Activated CD4-positive, CD25-positive, alpha-beta regulatory T cell (primary cell): ENCODE data around the gene CHRNA7.
"Not testable (repeated sequence)": the region's sequence is repeated elsewhere in the genome, so short reads cannot be mapped to it uniquely, and the experiment has no call there.

Experiments
- DNase-seq, 4 experiments: peaks; one replicate each; lab custom pipeline; 2025; lab: John Stamatoyannopoulos, UW

CHRNA7 gene

DNA sequence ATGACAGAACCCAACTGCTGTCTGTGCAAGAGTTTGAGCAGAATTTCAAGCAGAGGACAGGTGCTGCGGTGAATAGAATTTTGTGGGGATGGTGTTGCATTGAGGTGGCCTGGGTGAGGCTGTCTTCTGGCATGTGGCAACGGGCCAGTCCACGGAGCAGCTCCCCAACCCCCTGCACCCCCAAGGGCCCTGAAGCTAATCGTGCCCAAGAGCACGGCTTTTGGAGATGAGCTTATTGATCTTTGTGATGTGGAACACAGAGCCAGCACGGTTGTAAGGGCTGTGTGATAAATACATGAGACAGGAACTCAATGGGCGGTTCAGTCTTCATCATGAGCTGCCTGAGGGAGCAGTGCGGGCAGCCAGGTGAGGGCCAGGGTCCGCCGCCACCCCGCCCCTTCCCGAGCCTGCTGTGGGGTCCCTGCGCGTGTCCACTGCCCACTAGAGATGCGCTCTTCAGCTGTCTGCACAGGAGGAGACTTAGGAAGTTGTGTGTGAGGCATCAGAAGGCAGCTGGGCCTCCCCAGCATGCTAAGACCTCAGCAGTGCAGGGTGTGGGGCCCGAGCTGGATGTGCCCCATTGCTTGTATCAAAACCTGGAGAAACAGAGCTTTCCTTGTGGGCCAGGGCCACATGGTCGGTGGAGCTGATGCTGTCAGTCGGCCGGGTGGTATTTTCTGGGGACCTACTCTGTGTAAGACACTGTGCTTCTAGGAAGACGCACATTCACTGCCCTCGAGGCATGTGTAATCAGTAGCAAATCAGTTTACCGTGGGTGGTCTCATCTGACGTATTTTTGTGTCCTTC is 90.5 kb downstream of the CHRNA7 start:
- no peak for DNase-seq

DNA sequence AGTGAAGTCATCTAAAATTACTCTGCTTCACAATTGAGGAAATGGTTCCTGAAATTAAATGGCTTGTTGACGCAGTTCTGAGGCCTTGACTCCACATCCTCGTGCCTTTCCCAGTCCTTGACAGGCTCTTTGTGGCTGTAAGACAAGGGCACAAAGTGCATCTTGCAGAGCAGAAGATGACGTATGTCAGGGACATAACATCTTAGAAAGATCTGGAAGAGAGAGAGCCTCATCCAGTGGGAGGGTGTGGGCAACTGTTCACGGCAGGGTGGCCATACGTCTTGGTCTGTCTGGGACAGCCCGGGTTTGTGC is 91.0 kb downstream of the CHRNA7 start:
- DNase-seq = no peak

DNA sequence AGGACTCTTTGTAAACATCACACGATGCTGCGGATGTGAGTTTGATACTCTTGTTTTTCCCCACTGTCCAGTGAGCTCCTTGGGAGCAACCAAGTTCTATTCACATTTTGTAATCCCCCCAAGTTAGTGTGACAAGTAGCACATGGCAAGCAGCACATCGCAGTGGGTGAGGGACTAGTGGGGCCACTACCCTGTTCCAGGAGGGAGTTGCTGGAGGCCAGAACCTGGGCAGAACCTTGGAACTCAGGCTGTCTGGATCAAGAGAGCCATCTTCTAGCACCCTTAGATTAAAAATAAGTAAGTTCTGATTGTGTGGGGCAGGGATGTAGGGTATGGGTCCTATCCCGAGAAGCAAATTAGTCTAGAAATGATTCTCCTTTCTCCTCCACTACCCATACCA is 91.7 kb downstream of the CHRNA7 start:
- no peak for DNase-seq

DNA sequence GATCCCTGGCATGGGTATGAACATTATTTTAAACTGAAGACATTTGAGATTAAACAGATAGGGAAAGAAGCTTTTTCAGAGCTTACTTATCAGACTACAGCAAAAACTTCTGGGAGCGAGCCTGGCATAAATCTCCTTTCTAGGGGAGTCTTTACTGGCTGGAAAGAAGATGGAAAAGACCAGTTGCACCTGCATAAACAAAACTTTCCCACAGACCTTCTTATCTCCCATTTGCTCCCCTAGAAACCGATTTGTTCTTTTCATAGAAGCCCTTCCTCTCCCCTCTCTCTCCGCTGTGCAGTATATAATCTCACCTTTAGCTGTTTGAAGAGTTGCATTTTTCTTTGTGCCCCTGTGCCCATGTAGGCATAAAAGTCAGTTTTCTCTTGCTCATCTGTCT is 93.2 kb downstream of the CHRNA7 start:
- DNase-seq = no peak

DNA sequence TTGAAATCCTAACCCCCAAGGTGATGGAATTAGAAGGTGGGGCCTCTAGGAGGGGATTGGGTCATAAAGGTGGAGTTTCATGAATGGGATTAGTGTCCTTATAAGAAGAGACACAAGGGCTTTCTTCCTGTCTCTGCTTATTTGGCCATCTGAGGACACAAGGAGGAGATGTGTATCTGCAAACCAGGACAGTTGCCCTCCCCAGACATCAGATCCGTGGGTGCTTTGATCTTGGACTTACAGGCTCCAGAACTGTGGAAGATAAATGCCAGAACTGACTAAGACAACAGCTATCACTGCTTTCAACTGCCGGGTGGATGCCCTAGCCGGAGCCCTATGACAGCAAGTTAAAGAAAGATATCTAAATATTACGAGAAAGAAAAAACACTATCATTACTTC is 94.4 kb downstream of the CHRNA7 start:
- no peak for DNase-seq

DNA sequence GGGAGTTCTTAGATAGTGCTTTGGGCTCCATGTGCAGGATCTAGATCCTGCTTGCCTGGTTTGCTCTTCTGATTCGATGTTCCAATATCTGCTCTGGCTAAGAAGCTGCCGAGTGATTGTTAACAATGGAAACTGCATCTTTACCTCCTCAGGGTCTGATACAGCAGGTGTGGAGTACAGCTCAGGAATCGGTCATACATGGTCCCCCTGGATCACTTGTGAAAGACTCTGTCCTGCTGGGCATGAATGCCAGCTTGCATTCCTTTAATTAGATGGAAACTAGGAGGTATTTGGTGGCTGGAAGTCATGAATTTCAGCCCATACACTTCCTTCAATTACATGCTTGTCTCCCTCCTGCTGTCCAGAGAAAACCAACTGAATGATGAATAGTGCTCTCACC is 95.3 kb downstream of the CHRNA7 start:
- no peak for DNase-seq

DNA sequence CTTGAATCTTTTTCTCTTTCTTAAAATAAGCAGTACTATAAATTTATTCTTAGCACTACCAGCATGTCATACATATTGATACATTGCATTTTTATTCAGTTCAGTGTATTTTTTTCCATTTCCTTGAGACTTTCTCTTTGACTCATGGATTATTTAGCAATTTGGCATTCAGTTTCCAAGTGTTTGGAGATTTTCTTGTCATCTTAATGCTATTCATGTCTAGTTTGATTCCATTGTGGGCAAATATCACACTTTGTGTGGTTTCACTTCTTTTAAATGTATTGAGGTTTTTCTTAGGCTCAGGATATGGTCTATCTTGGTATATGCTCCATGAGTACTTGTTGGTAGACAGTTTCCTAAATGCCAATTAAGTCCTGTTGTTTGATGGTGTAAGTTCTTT is 99.5 kb downstream of the CHRNA7 start:
- DNase-seq = no peak

DNA sequence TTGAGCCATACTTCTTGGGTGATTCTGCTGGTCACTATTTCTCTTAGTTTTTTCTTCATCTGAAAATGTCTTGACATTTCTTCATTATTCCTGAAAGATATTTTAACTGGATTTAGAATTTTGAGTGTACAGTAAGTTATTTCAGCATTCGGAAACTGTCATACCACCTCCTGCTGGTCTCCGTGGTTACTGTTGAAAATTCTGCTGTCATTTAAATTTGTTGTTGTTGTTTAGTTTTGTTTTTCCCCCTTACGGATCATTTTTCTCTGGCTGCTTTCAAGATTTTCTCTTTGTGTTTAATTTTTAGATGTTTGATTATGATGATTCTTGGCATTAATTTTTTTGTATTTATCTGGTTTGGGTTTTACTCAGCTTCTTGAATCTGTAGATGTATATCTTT is 100.5 kb downstream of the CHRNA7 start:
- DNase-seq = no peak

DNA sequence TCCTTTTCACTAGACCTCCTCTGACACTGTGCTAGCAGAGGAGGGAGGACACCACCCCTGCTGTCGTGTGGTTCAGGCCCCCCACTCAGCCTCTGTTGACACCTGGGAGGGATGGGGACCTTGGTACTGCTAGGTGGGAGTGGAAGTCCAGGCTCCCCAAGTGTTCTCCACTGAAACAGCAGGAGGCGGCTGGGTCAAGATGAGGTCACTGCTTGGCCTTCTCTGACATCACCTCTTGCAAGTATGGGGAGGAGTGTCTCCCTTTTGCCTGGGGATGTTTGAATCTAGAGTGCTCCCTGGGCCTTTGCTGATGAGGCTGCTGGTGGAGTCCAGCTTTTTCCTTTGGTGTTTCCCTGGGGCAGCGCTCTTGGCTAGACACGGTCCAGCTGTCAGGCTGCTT is 101.5 kb downstream of the CHRNA7 start:
- DNase-seq = no peak

DNA sequence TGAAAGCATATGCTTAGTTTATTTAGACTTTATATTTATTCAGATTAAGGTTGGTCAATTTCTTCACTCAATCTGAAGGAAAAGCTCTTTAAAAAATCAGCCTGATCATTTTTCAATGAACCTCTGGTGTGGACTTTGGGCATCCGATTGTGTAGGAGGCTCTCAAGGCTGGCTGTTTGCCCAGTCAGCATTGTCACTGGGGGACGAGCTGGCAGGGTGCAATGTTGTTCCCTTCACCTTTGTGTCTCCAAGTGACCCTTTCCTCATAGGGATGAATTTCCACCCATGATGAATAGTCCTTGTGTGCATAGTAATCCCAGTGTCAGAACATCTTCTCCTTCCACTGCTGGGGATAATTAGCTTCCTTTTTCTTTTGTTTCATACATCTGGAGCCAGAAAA is 102.5 kb downstream of the CHRNA7 start:
- DNase-seq = no peak

DNA sequence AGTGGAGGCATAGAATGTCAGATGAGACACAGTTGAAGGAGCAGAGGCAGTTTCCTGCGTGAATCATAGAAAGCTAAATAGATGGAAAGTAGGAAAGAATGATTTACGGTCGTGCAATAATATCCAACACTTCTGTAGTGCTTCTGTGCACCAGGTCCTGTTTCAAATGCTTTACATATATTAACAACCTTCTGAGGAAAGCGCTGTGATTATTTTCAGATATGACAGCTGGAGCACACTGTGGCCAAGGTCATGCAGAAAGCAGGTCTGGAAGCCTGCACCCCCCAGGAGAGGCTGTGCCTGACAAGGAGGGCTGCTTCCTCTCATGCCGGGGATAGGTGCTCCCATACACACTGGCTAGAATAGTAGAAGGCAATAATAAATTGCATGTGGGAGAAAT is 104.5 kb downstream of the CHRNA7 start:
- DNase-seq = no peak

DNA sequence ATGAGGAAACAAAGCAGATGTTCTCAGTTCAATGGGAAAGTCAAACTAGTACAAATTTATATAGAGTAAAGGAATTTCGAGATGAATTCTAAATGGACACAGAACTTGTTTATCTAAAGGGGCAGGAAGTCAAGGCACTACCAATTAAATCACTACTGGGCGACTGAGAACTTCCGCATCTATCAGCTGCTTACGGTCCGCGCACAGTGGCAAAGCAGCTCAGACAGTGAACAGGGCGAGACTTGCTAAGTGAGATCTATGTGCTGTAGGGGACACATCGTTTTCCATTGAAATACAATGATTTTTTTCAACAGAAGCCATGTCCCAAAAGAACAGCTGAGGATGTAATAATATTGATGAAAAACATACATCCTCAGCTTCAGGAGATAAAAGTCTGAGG is 105.0 kb downstream of the CHRNA7 start:
- DNase-seq = no peak

DNA sequence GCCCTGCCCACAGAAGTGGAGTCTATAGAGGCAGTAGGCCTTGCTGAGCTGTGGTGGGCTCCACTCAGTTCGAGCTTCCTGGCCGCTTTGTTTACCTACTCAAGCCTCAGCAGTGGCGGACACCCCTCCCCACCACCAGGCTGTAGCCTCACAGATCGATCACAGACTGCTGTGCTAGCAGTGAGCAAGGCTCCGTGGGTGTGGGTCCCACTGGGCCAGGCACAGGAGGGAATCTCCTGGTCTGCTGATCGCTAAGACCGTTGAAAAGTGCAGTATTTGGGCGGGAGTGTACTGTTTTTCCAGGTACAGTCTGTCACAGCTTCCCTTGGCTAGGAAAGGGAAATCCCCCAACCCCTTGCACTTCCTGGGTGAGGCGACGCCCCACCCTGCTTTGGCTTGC is 115.2 kb downstream of the CHRNA7 start:
- DNase-seq = not testable (repeated sequence)

DNA sequence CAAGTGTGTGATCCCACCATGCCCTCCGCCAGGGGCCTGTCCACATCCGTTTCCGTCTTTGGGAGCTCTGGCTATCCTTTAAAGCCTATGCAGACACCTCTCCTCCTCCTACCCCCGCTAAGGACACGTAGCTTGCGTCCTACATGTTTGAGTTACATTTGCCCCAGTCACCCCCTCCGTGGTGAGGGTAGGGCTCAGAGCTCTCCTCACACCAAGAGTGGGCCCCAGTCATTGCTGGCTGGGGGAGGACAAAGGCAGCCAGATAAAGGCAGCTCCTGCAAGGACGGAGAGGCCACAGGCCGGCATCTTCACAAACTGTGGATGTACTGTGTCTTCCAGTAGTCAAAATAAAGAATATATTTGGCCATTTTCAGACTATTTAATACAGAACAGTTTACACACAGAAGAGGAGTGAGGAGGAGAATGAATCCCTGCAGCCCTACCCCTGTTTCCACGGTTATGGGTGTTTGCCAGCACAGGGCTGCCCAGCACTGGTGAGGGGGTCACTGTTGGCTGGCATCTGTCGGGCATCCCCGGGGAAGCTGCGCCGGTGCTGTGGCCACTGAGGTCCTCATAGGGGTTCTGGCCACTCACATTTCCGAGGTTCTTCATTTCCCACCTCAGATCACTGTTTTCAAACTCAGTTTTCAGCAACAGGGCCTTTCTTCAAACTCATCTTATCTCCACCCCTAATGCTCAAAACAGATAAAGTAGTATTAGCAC is 118.7 kb downstream of the CHRNA7 start:
- DNase-seq = no peak

DNA sequence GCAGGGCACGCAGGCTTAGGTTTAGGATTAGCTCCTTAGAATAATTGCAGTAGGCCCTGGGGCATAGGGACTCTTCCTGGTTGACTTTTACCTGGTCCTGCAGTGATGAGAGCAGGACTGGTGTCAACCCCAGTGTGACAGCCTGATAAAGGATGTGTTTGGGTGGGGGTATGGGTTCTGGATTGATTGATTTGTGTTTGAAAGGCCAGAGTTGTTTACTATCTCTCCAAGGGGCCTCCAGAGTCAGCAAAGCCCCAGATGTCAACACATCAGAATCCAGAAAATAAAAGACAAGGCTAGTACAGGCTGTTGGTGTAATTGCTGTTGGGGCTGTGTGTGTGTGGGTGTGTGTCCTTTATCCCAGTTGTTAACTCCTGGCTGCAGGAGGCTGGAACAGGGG is 122.3 kb downstream of the CHRNA7 start:
- DNase-seq = no peak

DNA sequence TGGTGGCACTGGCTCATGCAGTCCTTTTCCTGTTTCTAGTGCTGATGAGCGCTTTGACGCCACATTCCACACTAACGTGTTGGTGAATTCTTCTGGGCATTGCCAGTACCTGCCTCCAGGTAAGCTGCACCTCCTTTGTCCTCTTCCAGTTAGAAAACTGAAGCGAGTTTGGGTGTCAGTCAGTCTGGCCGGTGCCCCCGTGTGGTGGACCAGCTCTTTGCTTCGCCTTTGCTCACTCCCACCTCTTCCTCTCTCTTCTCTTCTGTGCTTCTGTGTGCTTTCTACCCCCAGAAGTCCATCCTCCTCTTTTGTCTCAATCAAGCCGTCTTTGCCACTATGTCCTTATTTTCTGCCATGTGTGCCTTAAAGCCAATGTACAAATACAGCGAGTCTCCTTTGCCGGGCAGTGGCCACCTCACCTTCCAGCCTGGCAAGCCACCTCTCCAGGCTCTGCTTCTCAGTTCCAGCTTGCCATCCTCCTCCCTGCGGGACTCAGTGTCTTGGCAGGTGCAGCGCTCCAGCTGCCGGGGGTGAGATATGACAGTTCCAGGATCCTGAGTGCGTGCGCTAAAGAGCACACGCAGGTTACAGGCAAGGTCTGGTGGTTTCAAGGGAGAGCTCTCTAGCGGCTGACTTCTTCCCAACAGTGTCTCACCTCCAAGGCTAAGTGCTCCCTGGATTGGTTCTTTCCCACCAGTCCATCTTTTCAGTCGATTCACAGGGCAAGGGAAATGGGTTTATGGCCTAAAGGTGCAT is 123.7 kb downstream of the CHRNA7 start:
- not testable (repeated sequence) for DNase-seq

DNA sequence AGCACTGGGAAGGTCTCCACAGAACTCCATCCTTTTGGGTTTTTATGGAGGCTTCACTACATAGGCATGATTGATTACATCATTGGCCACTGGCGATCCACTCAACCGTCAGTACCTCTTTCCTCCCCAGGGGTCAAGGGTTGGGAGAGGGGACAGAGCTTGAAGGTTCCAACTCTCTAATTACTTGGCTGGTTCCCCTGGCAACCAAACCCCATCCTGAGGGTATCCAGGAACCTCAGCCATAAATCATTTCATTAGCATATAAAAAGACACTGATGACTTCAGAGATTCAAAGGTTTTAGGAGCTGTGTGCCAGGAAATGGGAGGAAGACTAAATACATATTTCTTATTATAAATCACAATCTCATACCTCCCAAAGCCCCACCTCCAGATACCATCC is 131.8 kb downstream of the CHRNA7 start:
- DNase-seq = not testable (repeated sequence)

DNA sequence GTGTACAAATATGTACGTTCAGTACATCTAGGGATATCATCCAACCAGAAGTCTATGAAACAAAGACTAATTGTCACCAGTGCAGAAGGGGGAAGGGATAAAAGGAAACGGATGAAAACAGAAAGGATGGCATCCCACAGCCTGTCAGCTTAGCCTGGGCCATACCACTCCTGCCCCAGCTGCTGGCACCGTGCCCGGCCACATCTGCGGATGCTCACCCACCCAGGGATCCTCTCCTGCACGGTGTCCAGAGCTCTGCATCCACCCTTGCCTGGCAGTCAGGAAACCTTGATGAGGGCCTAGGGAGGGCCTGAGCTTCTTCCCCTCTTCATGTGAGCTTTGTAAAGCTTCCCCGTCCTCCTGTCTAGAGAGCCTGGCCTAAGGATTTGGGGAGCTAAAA is 133.8 kb downstream of the CHRNA7 start:
- DNase-seq = not testable (repeated sequence)

DNA sequence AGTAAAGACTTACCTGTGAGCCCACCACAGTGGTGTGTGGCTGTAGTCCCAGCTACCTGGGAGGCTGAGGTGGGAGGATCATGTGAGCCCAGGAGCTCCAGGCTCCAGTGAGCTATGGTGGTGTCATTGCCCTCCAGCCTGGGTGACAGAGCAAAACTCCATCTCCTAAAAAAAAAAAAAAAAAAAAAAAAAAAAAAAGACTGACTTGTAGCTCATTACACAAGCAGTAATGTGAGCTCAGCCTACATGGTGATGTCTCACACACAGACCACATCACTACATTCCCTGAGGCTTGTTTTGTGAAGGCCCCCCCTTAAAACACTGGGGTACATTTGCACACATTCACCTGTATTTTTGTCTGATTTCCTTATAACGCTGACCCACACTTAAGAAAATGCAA is 134.4 kb downstream of the CHRNA7 start:
- not testable (repeated sequence) for DNase-seq

DNA sequence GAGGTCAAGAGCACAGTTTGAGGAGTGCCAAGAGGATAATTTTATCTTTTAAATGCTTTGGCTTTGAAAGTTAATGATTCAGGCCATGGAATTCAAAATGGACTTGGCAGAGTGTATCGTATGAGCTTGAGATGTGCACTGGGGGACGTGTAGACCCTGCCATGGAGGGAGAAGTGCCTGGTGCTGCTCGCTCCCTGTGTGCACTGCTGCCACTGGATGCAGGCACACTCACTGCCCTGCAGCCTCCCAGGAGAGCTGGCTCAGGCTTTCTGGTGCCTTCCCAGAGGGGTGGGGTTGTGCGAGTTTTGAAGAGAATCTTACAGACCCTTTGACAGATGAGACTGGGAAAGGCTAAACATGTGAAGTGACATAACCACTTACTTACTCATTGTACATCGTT is 135.5 kb downstream of the CHRNA7 start:
- not testable (repeated sequence) for DNase-seq

DNA sequence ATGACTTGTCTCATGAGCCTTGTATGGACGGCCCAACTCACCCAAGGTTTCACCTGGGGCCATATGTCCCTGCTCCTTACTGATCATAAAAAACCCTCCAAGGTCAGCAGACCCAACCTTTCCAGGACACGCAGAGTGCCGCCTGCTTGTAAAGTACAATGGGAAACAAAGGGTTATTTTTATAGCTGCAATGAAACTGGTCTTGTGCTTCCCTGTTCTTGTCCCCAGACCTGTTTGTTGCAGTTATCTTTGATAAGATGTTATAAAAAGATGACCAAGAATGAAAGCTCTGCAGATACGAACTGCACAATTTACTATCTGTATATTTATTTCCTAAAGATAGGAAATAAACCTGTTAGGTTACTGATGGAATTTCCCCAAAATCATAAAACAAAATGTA is 136.0 kb downstream of the CHRNA7 start:
- not testable (repeated sequence) for DNase-seq

DNA sequence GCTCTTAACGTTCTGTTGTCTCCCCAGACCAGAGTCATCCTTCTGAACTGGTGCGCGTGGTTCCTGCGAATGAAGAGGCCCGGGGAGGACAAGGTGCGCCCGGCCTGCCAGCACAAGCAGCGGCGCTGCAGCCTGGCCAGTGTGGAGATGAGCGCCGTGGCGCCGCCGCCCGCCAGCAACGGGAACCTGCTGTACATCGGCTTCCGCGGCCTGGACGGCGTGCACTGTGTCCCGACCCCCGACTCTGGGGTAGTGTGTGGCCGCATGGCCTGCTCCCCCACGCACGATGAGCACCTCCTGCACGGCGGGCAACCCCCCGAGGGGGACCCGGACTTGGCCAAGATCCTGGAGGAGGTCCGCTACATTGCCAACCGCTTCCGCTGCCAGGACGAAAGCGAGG is 137.6 kb downstream of the CHRNA7 start:
- not testable (repeated sequence) for DNase-seq

DNA sequence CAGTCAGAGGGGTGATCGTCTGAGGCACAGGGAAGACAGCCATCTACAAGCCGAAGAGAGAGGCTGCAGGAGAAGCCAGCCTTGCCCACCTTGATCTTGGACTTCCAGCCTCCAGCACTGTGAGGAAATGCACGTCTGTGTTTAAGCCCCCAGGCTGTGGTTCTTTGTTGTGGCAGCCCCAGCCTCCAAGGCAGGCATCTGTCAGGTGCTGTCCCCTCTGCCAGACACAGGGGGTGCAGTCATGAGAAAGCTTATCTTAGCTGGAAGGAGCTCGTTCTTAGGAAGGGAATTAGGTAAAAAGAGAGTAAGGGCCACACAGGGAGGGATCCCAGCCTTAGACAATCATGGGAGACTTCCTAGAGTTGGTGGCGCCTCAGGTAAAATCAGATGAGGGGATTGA is 150.3 kb downstream of the CHRNA7 start:
- not testable (repeated sequence) for DNase-seq
